Duodenal mucosa (tissue), 2 donors: ENCODE results near the gene KLHL30.

Source experiments
- H3K27ac ChIP-seq: one replicate; pipeline ENCODE4 v1.7.0; 2013; ENCODE audit warnings: low read depth, low read length
- H3K27me3 ChIP-seq, 2 donors: one replicate each; pipeline ENCODE4 v1.7.0; 2013; ENCODE audit warnings: low read length in 2 of 2, control low read depth in 1 of 2; ENCODE audit not compliant: insufficient read depth in 2 of 2, control insufficient read depth in 1 of 2
- H3K36me3 ChIP-seq, 2 donors: one replicate each; pipeline ENCODE4 v1.7.0; 2013; ENCODE audit warnings: low read length in 2 of 2, control low read depth in 1 of 2; ENCODE audit not compliant: insufficient read depth in 2 of 2, control insufficient read depth in 1 of 2
- H3K4me1 ChIP-seq, 2 donors: one replicate each; pipeline ENCODE4 v1.7.0; 2013; ENCODE audit warnings: low read length in 2 of 2, control low read depth in 1 of 2; ENCODE audit not compliant: insufficient read depth in 2 of 2, control insufficient read depth in 1 of 2
- H3K4me3 ChIP-seq, 2 donors: one replicate each; pipeline ENCODE4 v1.7.0; 2013; ENCODE audit warnings: low read length in 2 of 2, low read depth in 1 of 2
- H3K9ac ChIP-seq, 2 donors: one replicate each; pipeline ENCODE4 v1.7.0; 2013; ENCODE audit warnings: low read length in 2 of 2, low read depth in 1 of 2
- H3K9me3 ChIP-seq, 2 donors: one replicate each; pipeline ENCODE4 v1.7.0; 2013; ENCODE audit warnings: low read length in 2 of 2, control low read depth in 1 of 2; ENCODE audit not compliant: control insufficient read depth in 1 of 2

KLHL30 gene

DNA sequence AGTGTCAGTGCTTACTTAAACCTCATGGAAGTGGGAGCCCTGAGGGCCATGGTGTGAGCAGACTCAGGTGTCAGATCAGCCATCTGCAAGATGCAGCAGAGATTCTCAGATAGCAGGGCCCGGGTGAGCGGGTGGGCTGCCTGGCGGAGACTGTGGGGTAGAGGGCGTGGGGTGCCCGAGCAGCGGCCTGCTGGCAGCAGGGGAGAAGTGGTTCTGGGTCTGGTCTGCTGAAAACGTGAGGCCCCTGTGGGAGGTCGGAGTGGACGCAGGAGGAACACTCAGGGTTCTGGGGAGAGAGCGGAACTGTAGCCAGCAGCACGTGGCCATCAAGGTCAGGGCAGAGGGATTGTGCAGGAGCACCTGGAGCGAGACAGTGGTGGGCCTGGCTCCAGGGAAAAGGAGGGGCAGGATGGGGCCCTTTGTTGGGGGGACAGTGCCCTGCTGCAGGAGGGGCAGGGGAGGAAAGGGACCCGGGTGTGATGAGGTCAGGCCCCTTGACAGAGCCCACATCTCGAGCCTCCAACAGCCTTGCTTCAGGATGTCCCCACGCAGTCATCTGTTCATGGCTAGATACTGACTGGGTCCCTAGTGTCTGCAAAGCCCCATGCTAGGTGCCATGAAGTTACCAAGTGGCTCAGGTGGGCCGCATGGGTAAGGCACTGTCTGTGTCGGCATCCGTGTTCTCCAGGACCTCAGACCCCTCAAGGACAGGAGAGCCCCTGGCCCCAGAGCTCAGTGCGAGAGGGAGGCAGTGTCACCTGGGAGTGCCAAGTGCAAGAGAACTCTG is 41.1 kb upstream of the KLHL30 start:
- no peaks in the 10 kb centered on the region for H3K36me3 ChIP-seq

DNA sequence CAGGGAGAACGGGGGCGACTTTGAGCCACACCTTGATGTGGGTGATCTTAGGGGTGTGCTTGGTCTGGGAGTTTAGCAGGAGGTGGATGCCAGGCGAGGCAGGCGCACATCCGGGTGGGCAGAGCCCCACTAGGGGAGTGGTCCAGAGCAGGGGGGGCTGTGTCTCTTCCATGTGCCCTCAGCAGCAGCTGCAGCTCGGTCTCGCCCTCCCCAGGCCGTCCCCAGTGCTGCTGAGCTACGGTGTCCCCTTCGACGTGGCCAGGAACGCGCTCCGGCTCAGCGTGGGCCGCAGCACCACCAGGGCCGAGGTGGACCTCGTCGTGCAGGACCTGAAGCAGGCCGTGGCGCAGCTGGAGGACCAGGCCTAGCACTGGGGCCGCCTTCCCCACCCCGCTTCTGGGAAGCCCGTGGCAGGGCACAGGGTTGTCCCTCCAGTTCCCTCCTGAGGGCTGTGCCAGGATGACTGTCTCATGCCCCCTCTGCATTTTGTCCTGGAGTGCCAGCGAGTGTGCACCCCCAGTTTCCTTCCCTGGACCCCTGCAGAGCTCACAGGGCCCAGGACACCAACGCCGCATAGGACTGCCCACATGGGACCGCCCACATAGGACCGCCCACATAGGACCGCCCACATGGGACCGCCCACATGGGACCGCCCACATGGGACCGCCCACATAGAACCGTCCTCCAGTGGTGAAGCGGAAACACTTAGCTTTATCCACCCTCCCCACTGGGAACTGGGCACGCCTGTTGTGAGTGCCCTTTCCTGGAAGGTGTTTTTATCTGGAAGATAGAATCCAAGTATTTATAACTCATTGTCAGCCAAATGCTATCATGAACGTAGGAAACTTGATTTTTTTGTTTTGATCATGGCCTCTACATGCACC is 40.2 kb upstream of the KLHL30 start:
- no peaks in the 10 kb centered on the region for H3K27me3 ChIP-seq
- H3K27ac ChIP-seq = no peak overlapping the region
- peak overlapping the region in 1 of 2 donors; percentile 3 for H3K4me3 ChIP-seq
- H3K36me3 ChIP-seq = no peaks in the 10 kb centered on the region
- peaks cover 10 to 14% of the 10 kb centered on the region in 2 donors for H3K4me1 ChIP-seq
- no peaks in the 10 kb centered on the region for H3K9me3 ChIP-seq
- H3K9ac ChIP-seq = no peak overlapping the region

More for the DNA sequence above, 41.1 kb upstream of the KLHL30 start:
- Histone ChIP-seq H3K9ac (no peak overlapping the region), H3K27ac (no peak overlapping the region), H3K4me3 (no peak overlapping the region), H3K4me1 (peaks cover 10 to 14% of the 10 kb centered on the region in 2 donors), H3K27me3 (no peaks in the 10 kb centered on the region), H3K9me3 (no peaks in the 10 kb centered on the region)

DNA sequence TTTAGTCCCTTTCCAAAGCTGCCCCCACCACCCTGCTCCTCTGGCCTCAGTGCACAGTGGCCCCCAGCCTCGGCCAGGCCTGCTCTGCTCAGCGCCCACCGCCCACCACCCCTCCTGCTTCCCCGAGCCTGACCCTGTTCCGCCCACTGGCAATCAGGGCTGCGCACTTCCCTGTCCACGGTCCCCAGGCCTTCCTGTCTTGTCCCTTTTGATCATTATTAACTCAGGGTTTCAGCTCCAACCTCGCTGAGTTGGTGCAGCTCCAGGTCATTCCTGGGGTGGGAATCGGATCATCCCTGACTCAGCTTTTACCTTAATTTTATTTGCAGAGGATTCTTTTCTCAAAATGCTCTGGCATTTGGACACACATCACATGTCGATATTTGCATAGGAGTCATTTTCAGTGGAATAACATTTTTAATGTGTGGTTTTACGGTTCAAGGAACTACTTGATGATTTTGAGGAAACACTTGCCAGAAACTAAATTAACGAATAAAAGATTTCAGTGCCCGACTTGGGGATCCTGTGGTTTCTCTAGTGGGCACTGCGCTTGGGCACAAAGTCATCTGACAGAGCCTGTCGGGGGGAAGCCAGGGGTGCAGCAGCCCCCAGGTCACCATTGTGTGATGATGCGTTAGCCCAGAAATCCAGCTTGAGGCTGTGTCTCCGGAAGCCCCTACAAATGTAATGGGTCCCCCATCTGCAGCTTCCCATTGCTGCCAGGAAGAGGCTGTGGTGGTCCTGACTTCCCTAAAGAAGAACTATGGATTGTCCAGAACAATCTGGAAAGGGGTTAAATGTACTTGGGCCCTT is 39.4 kb upstream of the KLHL30 start:
- Histone ChIP-seq H3K27me3 (no peaks in the 10 kb centered on the region), H3K9me3 (no peaks in the 10 kb centered on the region), H3K4me3 (peak overlapping the region in 1 of 2 donors; percentile 3), H3K27ac (no peak overlapping the region), H3K9ac (no peak overlapping the region), H3K36me3 (no peaks in the 10 kb centered on the region), H3K4me1 (peaks cover 10 to 14% of the 10 kb centered on the region in 2 donors)

DNA sequence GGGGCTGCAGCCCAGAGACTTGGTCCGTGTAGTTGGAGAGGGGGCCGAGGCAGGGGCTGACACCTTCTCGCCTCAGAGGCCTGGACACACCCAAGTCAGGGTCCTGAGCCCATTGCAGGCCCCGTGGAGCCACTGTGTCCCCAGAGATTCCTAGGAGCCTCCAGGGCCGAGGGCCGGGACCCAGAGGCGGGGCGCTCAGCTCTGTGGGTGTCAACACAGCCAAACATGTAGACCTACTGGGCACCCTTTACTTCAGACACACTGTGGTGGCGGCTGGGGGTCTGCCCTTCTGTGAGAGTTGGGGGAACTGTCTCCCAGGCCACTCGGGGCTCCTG is 38.8 kb upstream of the KLHL30 start:
- Histone ChIP-seq H3K27ac (no peak overlapping the region), H3K4me1 (peaks cover 10 to 14% of the 10 kb centered on the region in 2 donors), H3K27me3 (no peaks in the 10 kb centered on the region), H3K36me3 (no peaks in the 10 kb centered on the region), H3K4me3 (no peak overlapping the region), H3K9me3 (no peaks in the 10 kb centered on the region), H3K9ac (no peak overlapping the region)

DNA sequence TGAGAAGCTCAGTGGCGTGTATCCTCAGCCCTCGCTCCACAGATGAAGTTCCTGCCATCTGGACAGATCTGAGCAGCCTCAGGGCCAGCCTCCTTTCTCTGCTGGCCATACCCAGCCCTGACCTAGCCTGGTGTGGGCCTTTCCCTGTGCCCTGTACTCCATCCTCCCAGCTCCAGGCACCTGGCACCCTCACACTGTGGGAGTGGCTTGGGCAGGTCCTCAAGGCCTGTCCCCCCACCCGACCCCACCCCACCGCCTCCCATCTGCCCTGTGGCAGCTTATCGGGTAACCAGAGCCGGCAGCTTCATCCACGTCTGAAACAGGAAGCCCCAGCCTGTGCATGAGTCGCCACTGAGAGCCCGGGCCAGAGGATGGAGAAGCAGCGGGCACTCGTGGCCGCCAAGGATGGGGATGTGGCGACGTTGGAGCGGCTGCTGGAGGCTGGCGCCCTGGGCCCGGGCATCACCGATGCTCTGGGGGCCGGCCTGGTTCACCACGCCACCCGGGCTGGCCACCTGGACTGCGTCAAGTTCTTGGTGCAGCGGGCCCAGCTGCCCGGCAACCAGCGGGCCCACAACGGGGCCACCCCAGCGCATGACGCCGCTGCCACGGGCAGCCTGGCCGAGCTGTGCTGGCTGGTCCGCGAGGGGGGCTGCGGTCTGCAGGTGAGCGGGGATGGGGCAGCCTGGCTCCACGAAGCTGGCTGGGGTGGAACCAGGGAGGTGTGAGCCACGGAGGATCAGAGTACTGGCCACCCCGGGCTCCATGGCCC is 38.2 kb upstream of the KLHL30 start, which contains the start of gene ESPNL:
TSS of gene ESPNL (plus strand) at position 292 of the 772 bp plus-strand sequence. CDS start at position 372, 80 bp downstream.
- Histone ChIP-seq H3K4me1 (peaks cover 10 to 14% of the 10 kb centered on the region in 2 donors), H3K27me3 (no peaks in the 10 kb centered on the region), H3K27ac (no peak within 1 kb of the TSS), H3K36me3 (no peaks in the 10 kb centered on the region), H3K9me3 (no peaks in the 10 kb centered on the region), H3K9ac (no peak within 1 kb of the TSS), H3K4me3 (no peak within 1 kb of the TSS)

DNA sequence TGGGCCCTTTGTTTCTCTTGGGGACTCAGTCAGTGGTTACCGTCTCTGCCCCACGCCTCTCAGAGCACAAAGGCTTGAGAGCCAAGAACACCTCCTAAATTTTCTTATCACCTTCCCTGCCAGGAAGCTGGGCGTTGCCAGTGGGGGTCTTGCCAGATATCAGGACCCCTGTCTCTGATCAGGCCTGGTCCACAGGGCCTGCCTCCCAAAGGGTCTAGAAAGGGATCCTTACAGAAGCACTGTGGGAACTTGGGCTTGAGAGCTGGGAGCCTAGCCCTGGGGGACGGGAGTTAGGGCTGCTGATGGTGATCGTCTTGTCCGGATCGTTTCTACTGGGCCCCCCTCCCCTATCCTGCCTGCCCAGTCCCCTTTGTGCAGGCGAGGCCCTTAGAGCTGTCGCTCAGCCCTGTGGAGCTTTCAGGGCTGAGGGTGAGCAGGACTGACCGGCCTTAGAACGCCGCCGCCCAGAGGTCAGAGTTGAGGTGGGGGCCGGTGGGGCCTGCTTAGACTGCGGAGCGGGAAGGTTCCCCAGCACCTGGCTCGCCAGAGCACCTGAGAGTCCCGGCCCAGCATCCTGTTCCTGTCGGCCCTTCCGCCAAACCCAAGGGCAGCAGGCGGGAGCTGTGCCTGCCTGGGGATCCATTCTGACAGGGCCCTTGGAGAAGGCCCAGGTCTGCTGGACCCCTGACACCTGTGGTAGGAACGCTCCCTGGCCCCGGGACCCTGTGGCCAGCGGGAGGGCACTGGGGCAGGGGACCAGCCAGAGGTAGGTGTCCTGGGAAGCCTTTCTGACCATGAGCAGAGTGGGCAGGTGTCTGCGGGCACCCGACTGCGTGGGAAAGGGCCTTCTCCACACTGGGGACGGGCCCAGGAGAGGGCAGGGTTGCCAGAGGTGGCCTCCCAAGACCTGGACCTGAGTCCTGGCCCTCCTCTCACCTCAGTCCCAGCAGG is 37.4 kb upstream of the KLHL30 start:
- H3K4me1 ChIP-seq = peaks cover 10 to 14% of the 10 kb centered on the region in 2 donors
- no peak overlapping the region for H3K4me3 ChIP-seq
- H3K36me3 ChIP-seq = no peaks in the 10 kb centered on the region
- H3K27me3 ChIP-seq = no peaks in the 10 kb centered on the region
- no peak overlapping the region for H3K27ac ChIP-seq
- H3K9me3 ChIP-seq = no peaks in the 10 kb centered on the region
- H3K9ac ChIP-seq = no peak overlapping the region

DNA sequence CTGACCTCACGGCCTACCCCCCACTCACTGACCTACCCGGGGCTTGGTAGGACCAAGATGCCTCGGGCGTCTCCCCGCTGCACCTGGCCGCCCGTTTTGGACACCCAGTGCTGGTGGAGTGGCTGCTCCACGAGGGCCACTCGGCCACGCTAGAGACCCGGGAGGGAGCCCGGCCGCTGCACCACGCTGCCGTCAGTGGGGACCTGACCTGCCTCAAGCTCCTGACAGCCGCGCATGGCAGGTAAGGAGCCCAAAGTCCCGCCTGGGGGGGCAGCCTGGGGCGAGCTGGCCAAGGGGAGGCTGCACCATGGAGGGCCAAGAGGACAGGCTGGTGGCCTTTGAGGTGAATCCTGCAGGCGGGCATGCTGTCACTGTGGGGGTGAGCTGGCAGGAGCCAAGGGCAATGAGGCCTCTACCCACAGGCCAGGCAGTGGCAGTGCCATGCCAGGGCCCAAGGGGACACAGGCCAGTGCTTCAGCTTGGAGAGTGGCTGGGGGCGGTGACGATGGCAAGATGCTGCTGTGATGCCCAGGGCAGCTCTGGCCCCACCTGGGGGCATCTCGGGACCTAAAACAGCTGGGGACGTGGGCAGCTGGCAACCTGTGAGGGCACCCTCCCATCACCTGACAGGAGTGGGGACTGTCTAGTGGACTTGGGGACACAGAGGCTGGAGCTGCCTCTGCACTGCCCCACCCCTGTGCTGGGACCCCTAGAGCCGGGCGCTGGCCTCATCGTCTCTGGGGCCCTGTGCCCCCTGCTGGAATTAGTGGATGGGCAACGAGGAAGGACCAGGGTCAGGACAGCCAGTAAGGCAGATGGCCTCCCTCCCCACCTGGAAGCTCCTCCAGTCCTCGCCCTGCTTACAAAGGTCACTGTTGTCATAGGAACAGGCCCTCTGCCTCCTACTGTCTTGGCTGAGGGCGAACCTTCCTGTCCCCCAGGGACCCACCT is 36.3 kb upstream of the KLHL30 start:
- Histone ChIP-seq H3K9me3 (no peaks in the 10 kb centered on the region), H3K27me3 (no peaks in the 10 kb centered on the region), H3K4me1 (peaks cover 17 to 18% of the 10 kb centered on the region in 2 donors), H3K9ac (no peak overlapping the region), H3K36me3 (no peaks in the 10 kb centered on the region), H3K27ac (no peak overlapping the region), H3K4me3 (no peak overlapping the region)

DNA sequence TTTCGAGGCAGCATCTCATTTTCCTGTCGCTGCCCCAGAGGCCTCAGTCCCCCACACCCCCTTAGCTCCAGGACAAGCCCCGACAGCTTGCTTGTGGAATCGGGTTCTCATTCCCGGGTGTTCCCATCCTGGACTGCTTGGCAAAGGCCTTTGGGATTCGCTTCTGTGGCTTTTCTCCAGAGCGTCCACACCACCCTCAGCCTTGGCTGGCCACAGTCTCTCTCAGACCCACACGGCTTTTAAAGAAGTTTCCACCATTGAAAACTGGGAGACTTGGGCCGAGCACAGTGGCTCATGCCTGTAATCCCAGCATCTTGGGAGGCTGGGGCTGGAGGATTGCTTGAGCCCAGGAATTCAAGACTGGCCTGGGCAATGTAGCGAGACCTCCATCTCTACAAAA is 35.6 kb upstream of the KLHL30 start:
- Histone ChIP-seq H3K9ac (no peak overlapping the region), H3K27ac (no peak overlapping the region), H3K36me3 (no peaks in the 10 kb centered on the region), H3K9me3 (no peaks in the 10 kb centered on the region), H3K4me1 (peaks cover 19 to 22% of the 10 kb centered on the region in 2 donors), H3K27me3 (no peaks in the 10 kb centered on the region), H3K4me3 (no peak overlapping the region)
